ENCODE results near the gene CEACAM19. TPM values are rescaled to one million over a fixed set of nuclear protein-coding genes. Genes with fewer than 3 reads are reported as not detected.

Gene CEACAM19
- total RNA-seq, 2 experiments from 2014 or later, result not detected

GRCh38 chr19:44647144-44647543 lies 24.1 kb upstream of the CEACAM19 start:
- no peak for TF ChIP-seq EZH2phosphoT487 (IDR thresholded peaks at IDR 0.05; ENCODE audit: borderline replicate concordance, low read depth, low read length)
- TF ChIP-seq, protein P1, sequence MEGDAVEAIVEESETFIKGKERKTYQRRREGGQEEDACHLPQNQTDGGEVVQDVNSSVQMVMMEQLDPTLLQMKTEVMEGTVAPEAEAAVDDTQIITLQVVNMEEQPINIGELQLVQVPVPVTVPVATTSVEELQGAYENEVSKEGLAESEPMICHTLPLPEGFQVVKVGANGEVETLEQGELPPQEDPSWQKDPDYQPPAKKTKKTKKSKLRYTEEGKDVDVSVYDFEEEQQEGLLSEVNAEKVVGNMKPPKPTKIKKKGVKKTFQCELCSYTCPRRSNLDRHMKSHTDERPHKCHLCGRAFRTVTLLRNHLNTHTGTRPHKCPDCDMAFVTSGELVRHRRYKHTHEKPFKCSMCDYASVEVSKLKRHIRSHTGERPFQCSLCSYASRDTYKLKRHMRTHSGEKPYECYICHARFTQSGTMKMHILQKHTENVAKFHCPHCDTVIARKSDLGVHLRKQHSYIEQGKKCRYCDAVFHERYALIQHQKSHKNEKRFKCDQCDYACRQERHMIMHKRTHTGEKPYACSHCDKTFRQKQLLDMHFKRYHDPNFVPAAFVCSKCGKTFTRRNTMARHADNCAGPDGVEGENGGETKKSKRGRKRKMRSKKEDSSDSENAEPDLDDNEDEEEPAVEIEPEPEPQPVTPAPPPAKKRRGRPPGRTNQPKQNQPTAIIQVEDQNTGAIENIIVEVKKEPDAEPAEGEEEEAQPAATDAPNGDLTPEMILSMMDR (conservative IDR thresholded peaks at IDR 0.05; ENCODE audit: low read length), result no peak
- Histone ChIP-seq H3K9me2 (ENCODE audit: insufficient read depth, low read length) (no peaks in the 10 kb centered on the region), H3K4me2 (ENCODE audit: low read length) (no peak overlapping the region), H3K9me3 (ENCODE audit: low read length) (no peaks in the 10 kb centered on the region), H3K4me1 (ENCODE audit: insufficient read depth, low read length, poor library complexity, severe bottlenecking) (no peaks in the 10 kb centered on the region), H2AFZ (ENCODE audit: low read length) (no peak overlapping the region), H3K27ac (ENCODE audit: low read depth, low read length, poor library complexity, severe bottlenecking) (no peak overlapping the region), H3K79me2 (ENCODE audit: insufficient read depth, low read depth, low read length) (no peaks in the 10 kb centered on the region), H4K20me1 (ENCODE audit: insufficient read depth, low read length) (no peaks in the 10 kb centered on the region), H3K36me3 (ENCODE audit: insufficient read depth, low read length) (no peaks in the 10 kb centered on the region), H3K4me3 (ENCODE audit: low read depth, low read length, poor library complexity, severe bottlenecking) (no peak overlapping the region)
- DNase-seq (ENCODE audit: low spot score), result no peak
- ChIA-PET CTCF (ENCODE audit: unreplicated experiment) (no interaction called here), POLR2A (no interaction called here)
- BruUV-seq (replicated peaks), result no TSS peak
- intact Hi-C loops (cut with micrococcal nuclease; ENCODE audit: unreplicated experiment), result no loop called here

- Histone ChIP-seq H3K4me2 (ENCODE audit: low read length) (no peak overlapping the region), H3K9me3 (ENCODE audit: low read length) (no peaks in the 10 kb centered on the region), H3K27ac (ENCODE audit: low read depth, low read length, poor library complexity, severe bottlenecking) (no peak overlapping the region), H3K4me3 (ENCODE audit: low read depth, low read length, poor library complexity, severe bottlenecking) (no peak overlapping the region), H4K20me1 (ENCODE audit: insufficient read depth, low read length) (no peaks in the 10 kb centered on the region), H2AFZ (ENCODE audit: low read length) (no peak overlapping the region), H3K79me2 (ENCODE audit: insufficient read depth, low read depth, low read length) (no peaks in the 10 kb centered on the region), H3K36me3 (ENCODE audit: insufficient read depth, low read length) (no peaks in the 10 kb centered on the region), H3K4me1 (ENCODE audit: insufficient read depth, low read length, poor library complexity, severe bottlenecking) (no peaks in the 10 kb centered on the region), H3K9me2 (ENCODE audit: insufficient read depth, low read length) (no peaks in the 10 kb centered on the region)
- no peak for DNase-seq (ENCODE audit: low spot score)
- CTCF ChIA-PET (ENCODE audit: unreplicated experiment), result no interaction called here
- intact Hi-C loops (cut with micrococcal nuclease; ENCODE audit: unreplicated experiment), result no loop called here
- no TSS peak for BruUV-seq (replicated peaks)
- POLR2A ChIA-PET, result no interaction called here
- TF ChIP-seq, protein P1 (conservative IDR thresholded peaks at IDR 0.05; ENCODE audit: low read length), result no peak
- no peak for TF ChIP-seq EZH2phosphoT487 (IDR thresholded peaks at IDR 0.05; ENCODE audit: borderline replicate concordance, low read depth, low read length)
Measured at GRCh38 chr19:44648631-44649251, 22.5 kb upstream of the CEACAM19 start.

DNA sequence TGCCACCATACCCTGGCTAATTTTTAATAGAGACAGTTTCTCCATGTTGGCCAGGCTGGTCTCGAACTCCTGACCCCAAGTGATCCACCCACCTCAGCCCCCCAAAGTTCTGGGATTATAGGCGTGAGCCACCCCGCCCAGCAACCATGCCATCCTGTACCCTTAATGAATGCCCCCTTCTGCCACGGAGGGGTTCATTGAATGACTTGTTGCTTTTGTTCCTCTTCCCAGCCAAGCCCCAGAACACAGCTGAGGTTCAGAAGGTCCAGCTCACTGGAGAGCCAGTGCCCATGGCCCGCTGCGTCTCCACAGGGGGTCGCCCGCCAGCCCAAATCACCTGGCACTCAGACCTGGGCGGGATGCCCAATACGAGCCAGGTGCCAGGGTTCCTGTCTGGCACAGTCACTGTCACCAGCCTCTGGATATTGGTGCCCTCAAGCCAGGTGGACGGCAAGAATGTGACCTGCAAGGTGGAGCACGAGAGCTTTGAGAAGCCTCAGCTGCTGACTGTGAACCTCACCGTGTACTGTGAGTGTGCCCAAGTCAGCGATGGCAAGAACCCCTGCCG lies 21.6 kb upstream of the CEACAM19 start:
- Histone ChIP-seq H3K27ac (ENCODE audit: low read depth, low read length, poor library complexity, severe bottlenecking) (no peak overlapping the region), H3K4me1 (ENCODE audit: insufficient read depth, low read length, poor library complexity, severe bottlenecking) (peaks cover 6% of the 10 kb centered on the region), H3K9me2 (ENCODE audit: insufficient read depth, low read length) (no peaks in the 10 kb centered on the region), H3K4me3 (ENCODE audit: low read depth, low read length, poor library complexity, severe bottlenecking) (no peak overlapping the region), H3K79me2 (ENCODE audit: insufficient read depth, low read depth, low read length) (no peaks in the 10 kb centered on the region), H2AFZ (ENCODE audit: low read length) (no peak overlapping the region), H3K36me3 (ENCODE audit: insufficient read depth, low read length) (no peaks in the 10 kb centered on the region), H3K9me3 (ENCODE audit: low read length) (no peaks in the 10 kb centered on the region), H3K4me2 (ENCODE audit: low read length) (no peak overlapping the region), H4K20me1 (ENCODE audit: insufficient read depth, low read length) (no peaks in the 10 kb centered on the region)
- BruUV-seq (replicated peaks), result no TSS peak
- ChIA-PET CTCF (ENCODE audit: unreplicated experiment) (no interaction called here), POLR2A (no interaction called here)
- intact Hi-C loops (cut with micrococcal nuclease; ENCODE audit: unreplicated experiment), result no loop called here
- no peak for TF ChIP-seq EZH2phosphoT487 (IDR thresholded peaks at IDR 0.05; ENCODE audit: borderline replicate concordance, low read depth, low read length)
- DNase-seq (ENCODE audit: low spot score), result no peak
